GM19240 (cell line): ENCODE measurements around the gene TUSC1.
"Not testable (repeated sequence)": the region's sequence is repeated elsewhere in the genome, so short reads cannot be mapped to it uniquely, and the experiment has no call there.

Experiments used
- DNase-seq: peaks from one replicate; pipeline ENCODE4 v3.0.0; 2011; ENCODE audit warnings: low spot score; ENCODE audit not compliant: insufficient read length

The TUSC1 gene

GRCh38 chr9:25678147-25678666 lies at the start of gene TUSC1:
Gene TUSC1, minus strand, starts transcription at chr9:25678444. Its CDS starts 132 bp downstream, at chr9:25678312.
- no peak for DNase-seq

GRCh38 chr9:25726871-25727410 lies 48.7 kb upstream of the TUSC1 start:
- DNase-seq, result no peak

GRCh38 chr9:25724424-25724823 lies 46.2 kb upstream of the TUSC1 start:
- DNase-seq, result no peak

GRCh38 chr9:25716220-25716872 lies 38.1 kb upstream of the TUSC1 start:
- DNase-seq, result no peak

GRCh38 chr9:25709941-25710340 lies 31.7 kb upstream of the TUSC1 start:
- DNase-seq, result no peak

- DNase-seq, result no peak
These were observed 26.6 kb upstream of the TUSC1 start for GRCh38 chr9:25704800-25705199.

GRCh38 chr9:25703701-25704357 lies 25.6 kb upstream of the TUSC1 start:
- no peak for DNase-seq

- no peak for DNase-seq
These were observed 24.3 kb upstream of the TUSC1 start for GRCh38 chr9:25702536-25702935.

GRCh38 chr9:25700899-25701298 lies 22.7 kb upstream of the TUSC1 start:
- not testable (repeated sequence) for DNase-seq

GRCh38 chr9:25700430-25700829 lies 22.2 kb upstream of the TUSC1 start:
- no peak for DNase-seq

GRCh38 chr9:25691786-25692185 lies 13.5 kb upstream of the TUSC1 start:
- no peak for DNase-seq

- no peak for DNase-seq
These were observed 6.1 kb upstream of the TUSC1 start for GRCh38 chr9:25684321-25684720.

GRCh38 chr9:25681266-25681665 lies 3.0 kb upstream of the TUSC1 start:
- no peak for DNase-seq

GRCh38 chr9:25678846-25679360 lies 659 bp upstream of the TUSC1 start:
- no peak for DNase-seq

GRCh38 chr9:25677301-25678146 lies 720 bp downstream of the TUSC1 start:
- no peak for DNase-seq

GRCh38 chr9:25675858-25676257 lies 2.4 kb downstream of the TUSC1 start:
- not testable (repeated sequence) for DNase-seq

GRCh38 chr9:25658571-25658970 lies 19.7 kb downstream of the TUSC1 start:
- DNase-seq, result no peak

GRCh38 chr9:25654417-25654816 lies 23.8 kb downstream of the TUSC1 start:
- DNase-seq, result no peak

GRCh38 chr9:25648116-25648515 lies 30.1 kb downstream of the TUSC1 start:
- DNase-seq, result no peak

GRCh38 chr9:25636026-25636425 lies 42.2 kb downstream of the TUSC1 start:
- no peak for DNase-seq

GRCh38 chr9:25629231-25629630 lies 49.0 kb downstream of the TUSC1 start:
- DNase-seq, result no peak
